ENCODE results near the gene SQOR.
A peak's percentile ranks its signal among the peaks of the same experiment; 100 is the strongest.

SQOR gene

DNA sequence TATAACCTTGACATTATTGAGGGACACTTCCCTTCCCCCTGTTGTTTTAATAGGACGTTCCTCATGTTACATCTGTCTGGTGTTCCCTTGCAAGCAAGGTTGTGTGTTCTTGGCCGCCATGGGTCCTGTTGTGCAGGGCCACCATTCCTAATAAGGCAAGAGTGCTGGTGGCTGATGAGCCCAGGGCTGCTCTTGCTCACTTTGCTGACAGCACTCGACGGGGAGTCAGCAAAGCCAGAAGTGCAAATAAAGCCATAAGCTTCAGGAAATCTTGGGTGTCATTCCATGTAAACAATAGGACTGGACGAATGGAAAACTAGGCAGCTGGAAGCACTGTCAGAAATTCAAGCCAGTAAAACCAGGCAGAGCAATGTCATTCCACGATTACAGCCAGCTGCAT lies 75.8 kb downstream of the SQOR start:
- Histone ChIP-seq H3K36me3 (no peaks in the 10 kb centered on the region), H3K4me1 (peaks cover 0 to 9% (median 2%) of the 10 kb centered on the region in 10 experiments; a peak in 5 of 20 replicates), H3K9ac (no peak overlapping the region), H3K4me2 (no peak overlapping the region), H4K20me1 (no peaks in the 10 kb centered on the region), H3K27me3 (no peaks in the 10 kb centered on the region), H3K9me3 (replicated peaks in 1 of 11) (no peaks in the 10 kb centered on the region), H3K4me3 (no peak overlapping the region), H3K27ac (no peak overlapping the region)
- no peak for TF ChIP-seq Cebpa-rat (IDR thresholded peaks at IDR 0.05)

DNA sequence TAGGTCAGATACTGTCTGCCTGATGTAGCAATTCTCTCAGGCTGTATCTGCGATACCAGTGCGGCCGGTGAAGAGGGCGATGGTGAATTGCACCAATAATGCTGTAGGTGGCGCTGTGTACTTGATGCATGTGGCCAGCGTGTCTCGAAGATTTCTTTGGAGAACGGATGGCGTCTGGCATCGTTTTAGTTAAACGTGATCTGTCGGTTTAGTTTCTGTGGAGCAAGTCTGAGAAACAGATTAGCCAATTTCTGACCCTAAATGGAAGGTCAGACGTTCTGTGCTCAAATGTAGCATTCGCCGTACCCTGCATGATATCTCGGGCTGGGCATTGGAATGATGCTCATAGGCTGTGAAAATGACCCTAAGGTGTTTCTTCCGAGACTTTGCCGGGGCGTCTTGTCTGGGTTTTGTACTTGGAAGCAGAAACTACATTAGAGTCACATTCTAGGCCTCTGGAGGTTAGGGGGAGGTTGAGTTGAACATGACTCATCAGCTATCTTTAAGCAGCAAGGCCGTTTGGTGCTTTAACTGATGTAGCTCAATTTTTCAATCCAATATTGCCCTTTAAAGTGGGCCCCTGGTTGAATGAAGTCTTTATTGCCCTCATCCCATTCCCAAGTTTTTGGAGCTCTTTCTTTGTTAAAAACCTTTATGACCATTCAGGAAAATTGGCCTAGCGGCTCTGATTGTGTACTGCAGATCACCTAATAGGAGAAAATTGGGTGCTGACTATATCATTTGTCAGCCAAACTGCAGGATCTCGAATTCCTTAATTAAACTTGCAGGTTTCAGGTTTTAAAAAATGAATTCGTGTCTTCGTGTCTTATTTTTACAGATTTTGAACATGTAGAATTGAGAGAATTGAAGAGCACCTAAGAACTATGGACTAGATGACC lies 80.0 kb downstream of the SQOR start:
- no peaks in the 10 kb centered on the region for H3K9me3 ChIP-seq (replicated peaks in 1 of 11)
- no peak overlapping the region for H3K4me3 ChIP-seq
- no peak overlapping the region for H3K4me2 ChIP-seq
- H3K27ac ChIP-seq = no peak overlapping the region
- peaks cover 0 to 5% (median 0%) of the 10 kb centered on the region in 10 experiments; a peak in 1 of 20 replicates for H3K4me1 ChIP-seq
- no peak for TF ChIP-seq Cebpa-rat (IDR thresholded peaks at IDR 0.05)
- H3K27me3 ChIP-seq = no peaks in the 10 kb centered on the region
- H3K9ac ChIP-seq = no peak overlapping the region
- H4K20me1 ChIP-seq = no peaks in the 10 kb centered on the region
- no peaks in the 10 kb centered on the region for H3K36me3 ChIP-seq

DNA sequence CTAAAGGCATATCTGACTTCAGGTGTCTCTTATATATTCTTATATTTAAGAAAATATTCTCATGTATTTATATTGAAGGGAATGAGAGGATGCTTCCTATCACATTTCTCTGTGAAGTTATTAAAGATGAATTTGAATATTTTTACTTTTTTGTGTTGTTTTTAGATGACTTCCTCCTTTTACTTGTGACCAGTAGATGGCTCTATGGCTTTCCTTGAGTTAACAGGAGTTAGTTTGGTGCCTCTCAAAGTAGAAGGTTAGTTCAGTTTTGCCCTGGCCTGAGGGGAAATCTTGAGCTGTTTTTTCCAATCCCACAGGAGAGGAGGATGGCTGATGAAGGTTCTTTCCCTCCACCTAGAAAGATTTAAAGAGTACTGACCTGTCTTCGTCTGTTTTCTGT lies 80.7 kb downstream of the SQOR start:
- Histone ChIP-seq H3K4me2 (no peak overlapping the region), H3K9ac (no peak overlapping the region), H3K27ac (no peak overlapping the region), H3K4me3 (no peak overlapping the region), H3K4me1 (peaks cover 0 to 5% (median under 1%) of the 10 kb centered on the region in 10 experiments; a peak in 4 of 20 replicates), H4K20me1 (no peaks in the 10 kb centered on the region), H3K27me3 (no peaks in the 10 kb centered on the region), H3K9me3 (replicated peaks in 1 of 11) (no peaks in the 10 kb centered on the region), H3K36me3 (no peaks in the 10 kb centered on the region)
- TF ChIP-seq Cebpa-rat (IDR thresholded peaks at IDR 0.05) = no peak

DNA sequence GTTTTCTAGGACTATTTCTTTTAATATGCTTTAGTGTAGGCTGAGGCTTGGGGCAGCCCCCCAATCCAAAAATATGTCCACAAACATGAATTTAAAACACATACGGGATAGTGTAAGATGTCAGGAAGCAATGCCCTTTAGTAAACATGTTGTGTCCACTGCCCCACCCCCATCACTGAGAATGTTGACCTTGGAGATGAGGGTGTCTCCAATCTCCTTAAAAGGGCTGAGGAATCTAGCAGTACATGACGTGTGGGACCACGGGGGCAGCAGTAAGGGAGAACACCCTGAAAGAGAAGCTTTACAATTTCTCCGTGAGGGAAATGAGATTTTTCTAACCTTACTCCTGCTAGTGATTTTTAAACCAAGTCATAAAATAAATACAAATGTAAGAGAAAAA lies 84.7 kb downstream of the SQOR start:
- no peaks in the 10 kb centered on the region for H4K20me1 ChIP-seq
- TF ChIP-seq Cebpa-rat (IDR thresholded peaks at IDR 0.05) = no peak
- no peak overlapping the region for H3K4me2 ChIP-seq
- H3K27ac ChIP-seq = no peak overlapping the region
- no peak overlapping the region for H3K4me3 ChIP-seq
- H3K9ac ChIP-seq = no peak overlapping the region
- peaks cover 0 to 4% (median 0%) of the 10 kb centered on the region in 11 experiments; a peak in 1 of 22 replicates for H3K9me3 ChIP-seq (replicated peaks in 1 of 11)
- no peaks in the 10 kb centered on the region for H3K36me3 ChIP-seq
- no peaks in the 10 kb centered on the region for H3K27me3 ChIP-seq
- H3K4me1 ChIP-seq = peaks cover 0 to 5% (median 2%) of the 10 kb centered on the region in 10 experiments; a peak in 4 of 20 replicates

GRCh38 chr15:45720183-45720582 lies 85.4 kb downstream of the SQOR start:
- H3K4me3 ChIP-seq = no peak overlapping the region
- no peaks in the 10 kb centered on the region for H3K36me3 ChIP-seq
- H3K9ac ChIP-seq = no peak overlapping the region
- H3K27me3 ChIP-seq = no peaks in the 10 kb centered on the region
- H3K27ac ChIP-seq = no peak overlapping the region
- H4K20me1 ChIP-seq = no peaks in the 10 kb centered on the region
- TF ChIP-seq Cebpa-rat (IDR thresholded peaks at IDR 0.05) = no peak
- peaks cover 0 to 5% (median 0%) of the 10 kb centered on the region in 10 experiments; a peak in 4 of 20 replicates for H3K4me1 ChIP-seq
- H3K4me2 ChIP-seq = peak overlapping the region in 5 of 11 experiments; percentile 6 to 41 (median 15); a peak in 3 of 22 replicates
- peaks cover 0 to 4% (median 0%) of the 10 kb centered on the region in 11 experiments; a peak in 1 of 22 replicates for H3K9me3 ChIP-seq (replicated peaks in 1 of 11)

- H3K36me3 ChIP-seq = no peaks in the 10 kb centered on the region
- no peak overlapping the region for H3K4me2 ChIP-seq
- peaks cover 0 to 4% (median 0%) of the 10 kb centered on the region in 11 experiments; a peak in 1 of 22 replicates for H3K9me3 ChIP-seq (replicated peaks in 1 of 11)
- H3K27me3 ChIP-seq = no peaks in the 10 kb centered on the region
- peaks cover 0 to 5% (median 0%) of the 10 kb centered on the region in 10 experiments; a peak in 3 of 20 replicates for H3K4me1 ChIP-seq
- H3K4me3 ChIP-seq = no peak overlapping the region
- H4K20me1 ChIP-seq = no peaks in the 10 kb centered on the region
- no peak for TF ChIP-seq Cebpa-rat (IDR thresholded peaks at IDR 0.05)
- no peak overlapping the region for H3K9ac ChIP-seq
- H3K27ac ChIP-seq = no peak overlapping the region
Measured at GRCh38 chr15:45728641-45729040, 93.8 kb downstream of the SQOR start.

DNA sequence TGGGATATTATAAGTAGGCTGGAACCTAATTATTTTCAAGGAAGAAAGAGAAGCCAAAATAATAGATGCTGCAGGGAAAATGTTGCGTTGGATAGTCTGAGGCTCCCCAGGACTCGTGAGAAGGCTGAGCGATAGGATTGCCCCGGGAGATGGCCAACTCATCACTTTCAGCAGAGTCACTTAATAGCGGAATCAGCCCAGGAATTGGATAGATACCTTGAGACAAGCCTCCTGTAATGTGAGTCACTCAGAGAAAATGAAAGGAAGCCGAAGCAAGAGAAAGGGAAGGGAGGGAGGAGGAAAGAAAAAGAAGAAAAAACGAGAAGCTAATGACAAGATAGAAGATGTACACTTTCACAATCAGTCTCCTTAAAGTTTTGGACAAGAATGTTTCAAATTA lies 94.3 kb downstream of the SQOR start:
- H4K20me1 ChIP-seq = no peaks in the 10 kb centered on the region

GRCh38 chr15:45731343-45731742 lies 96.5 kb downstream of the SQOR start:
- H3K36me3 ChIP-seq = no peaks in the 10 kb centered on the region
- H3K4me2 ChIP-seq = no peak overlapping the region
- H4K20me1 ChIP-seq = no peaks in the 10 kb centered on the region
- no peak overlapping the region for H3K27ac ChIP-seq
- H3K9ac ChIP-seq = no peak overlapping the region
- H3K4me3 ChIP-seq = no peak overlapping the region
- H3K4me1 ChIP-seq = peaks cover 7 to 25% (median 12%) of the 10 kb centered on the region in 10 experiments; a peak in 17 of 20 replicates
- no peak for TF ChIP-seq Cebpa-rat (IDR thresholded peaks at IDR 0.05)
- H3K27me3 ChIP-seq = no peaks in the 10 kb centered on the region
- H3K9me3 ChIP-seq (replicated peaks in 1 of 11) = no peaks in the 10 kb centered on the region

More for the DNA sequence above, 94.3 kb downstream of the SQOR start:
- H3K4me3 ChIP-seq = no peak overlapping the region
- H3K36me3 ChIP-seq = no peaks in the 10 kb centered on the region
- no peaks in the 10 kb centered on the region for H3K27me3 ChIP-seq
- TF ChIP-seq Cebpa-rat (IDR thresholded peaks at IDR 0.05) = no peak
- H3K4me2 ChIP-seq = no peak overlapping the region
- H3K27ac ChIP-seq = no peak overlapping the region
- no peak overlapping the region for H3K9ac ChIP-seq
- peaks cover 0 to 9% (median 3%) of the 10 kb centered on the region in 10 experiments; a peak in 11 of 20 replicates for H3K4me1 ChIP-seq
- peaks cover 0 to 4% (median 0%) of the 10 kb centered on the region in 11 experiments; a peak in 1 of 22 replicates for H3K9me3 ChIP-seq (replicated peaks in 1 of 11)

DNA sequence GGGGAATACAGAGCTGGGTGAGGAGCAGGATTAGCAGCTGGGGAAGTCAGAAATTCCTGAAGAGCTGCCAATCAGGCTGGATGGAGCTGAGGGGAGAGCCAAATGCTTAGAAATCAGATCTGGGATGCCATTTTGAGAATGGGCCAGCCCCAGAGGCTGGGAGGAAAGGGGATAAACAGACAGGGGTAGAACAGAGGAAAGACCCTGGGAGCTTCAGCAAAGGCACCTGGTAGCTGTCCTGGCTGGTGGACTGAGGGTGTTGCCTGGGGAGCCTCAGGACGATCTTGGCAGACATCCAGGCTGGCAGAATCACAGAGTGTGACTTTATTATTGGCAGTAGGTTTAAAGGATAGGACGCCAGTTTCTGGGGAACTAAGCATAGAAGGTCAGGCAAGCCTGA lies 97.8 kb downstream of the SQOR start:
- no peaks in the 10 kb centered on the region for H3K36me3 ChIP-seq
- no peak overlapping the region for H3K9ac ChIP-seq
- H3K27me3 ChIP-seq = no peaks in the 10 kb centered on the region
- H3K27ac ChIP-seq = no peak overlapping the region
- no peak overlapping the region for H3K4me3 ChIP-seq
- TF ChIP-seq Cebpa-rat (IDR thresholded peaks at IDR 0.05) = no peak
- peaks cover 7 to 25% (median 12%) of the 10 kb centered on the region in 10 experiments; a peak in 17 of 20 replicates for H3K4me1 ChIP-seq
- no peaks in the 10 kb centered on the region for H3K9me3 ChIP-seq (replicated peaks in 1 of 11)
- no peaks in the 10 kb centered on the region for H4K20me1 ChIP-seq
- H3K4me2 ChIP-seq = no peak overlapping the region

Data from BLaER1 treated with 17β-estradiol and CSF1 and Interleukin-3, amounts not matched to agents 10 nM and 100 nM (cell line).